Measurements from ENCODE around the gene TSC2.

DNA sequence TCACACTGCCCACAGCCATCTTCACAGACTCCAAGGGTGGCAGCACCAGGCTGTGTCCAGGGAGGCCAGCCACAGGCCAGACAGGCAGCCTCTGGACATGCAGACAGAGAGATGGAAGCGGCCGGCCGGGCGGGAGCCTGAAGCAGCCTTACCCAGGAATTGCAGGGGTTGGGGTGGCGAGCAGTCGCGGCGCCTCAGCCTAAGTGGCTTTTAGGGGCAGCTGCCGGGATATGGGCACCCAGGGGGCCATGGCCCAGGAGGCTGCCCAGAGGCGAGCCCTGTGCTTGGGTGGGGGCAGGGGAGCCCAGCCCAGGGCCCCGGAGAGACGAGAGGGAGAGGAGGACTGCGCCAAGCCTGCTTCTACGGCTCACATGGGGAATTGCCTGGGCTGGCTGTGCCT lies 22.5 kb upstream of the TSC2 start:
- TF ChIP-seq, protein P1, sequence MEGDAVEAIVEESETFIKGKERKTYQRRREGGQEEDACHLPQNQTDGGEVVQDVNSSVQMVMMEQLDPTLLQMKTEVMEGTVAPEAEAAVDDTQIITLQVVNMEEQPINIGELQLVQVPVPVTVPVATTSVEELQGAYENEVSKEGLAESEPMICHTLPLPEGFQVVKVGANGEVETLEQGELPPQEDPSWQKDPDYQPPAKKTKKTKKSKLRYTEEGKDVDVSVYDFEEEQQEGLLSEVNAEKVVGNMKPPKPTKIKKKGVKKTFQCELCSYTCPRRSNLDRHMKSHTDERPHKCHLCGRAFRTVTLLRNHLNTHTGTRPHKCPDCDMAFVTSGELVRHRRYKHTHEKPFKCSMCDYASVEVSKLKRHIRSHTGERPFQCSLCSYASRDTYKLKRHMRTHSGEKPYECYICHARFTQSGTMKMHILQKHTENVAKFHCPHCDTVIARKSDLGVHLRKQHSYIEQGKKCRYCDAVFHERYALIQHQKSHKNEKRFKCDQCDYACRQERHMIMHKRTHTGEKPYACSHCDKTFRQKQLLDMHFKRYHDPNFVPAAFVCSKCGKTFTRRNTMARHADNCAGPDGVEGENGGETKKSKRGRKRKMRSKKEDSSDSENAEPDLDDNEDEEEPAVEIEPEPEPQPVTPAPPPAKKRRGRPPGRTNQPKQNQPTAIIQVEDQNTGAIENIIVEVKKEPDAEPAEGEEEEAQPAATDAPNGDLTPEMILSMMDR (IDR thresholded peaks at IDR 0.05; ENCODE audit: low read depth, low read length): no peak
- TF ChIP-seq EZH2phosphoT487 (IDR thresholded peaks at IDR 0.05; ENCODE audit: low read depth): no peak

Measured in OCI-LY3 (cell line).